Thymus (tissue), 11 donors: ENCODE results near the gene NUP214. TPM values are rescaled to one million over a fixed set of nuclear protein-coding genes. Genes with fewer than 3 reads are reported as not detected.
"Not testable (repeated sequence)": the region's sequence is repeated elsewhere in the genome, so short reads cannot be mapped to it uniquely, and the experiment has no call there.

Experiments used
- DNase-seq, 9 donors: peaks; one replicate each; pipeline ENCODE4 v3.0.0-alpha.2; 2013; ENCODE audit warnings: low spot score in 9 of 9, low read depth in 6 of 9, missing footprints in 1 of 9
- H3K27ac ChIP-seq, 2 donors: one replicate each; pipeline ENCODE4 v1.5.1; 2013; ENCODE audit warnings: control low read depth in 1 of 2, low read depth in 1 of 2, low read length in 1 of 2, mild to moderate bottlenecking in 1 of 2, moderate library complexity in 1 of 2
- H3K27me3 ChIP-seq, 2 donors: one replicate each; pipeline ENCODE4 v1.5.1; 2013; ENCODE audit warnings: low read length in 1 of 2; ENCODE audit not compliant: control insufficient read depth in 2 of 2, insufficient read depth in 1 of 2
- H3K36me3 ChIP-seq, 2 donors: one replicate each; pipeline ENCODE4 v1.5.1; 2013; ENCODE audit warnings: low read length in 1 of 2, mild to moderate bottlenecking in 1 of 2, moderate library complexity in 1 of 2; ENCODE audit not compliant: control insufficient read depth in 2 of 2, insufficient read depth in 2 of 2
- H3K4me1 ChIP-seq, 2 donors: one replicate each; pipeline ENCODE4 v1.5.1; 2013; ENCODE audit warnings: low read length in 2 of 2; ENCODE audit not compliant: control insufficient read depth in 2 of 2, insufficient read depth in 2 of 2
- H3K4me3 ChIP-seq, 2 donors: one replicate each; pipeline ENCODE4 v1.5.1; 2013; ENCODE audit warnings: low read length in 2 of 2, control low read depth in 1 of 2, mild to moderate bottlenecking in 1 of 2
- H3K9me3 ChIP-seq, 2 donors: one replicate each; pipeline ENCODE4 v1.5.1; 2013; ENCODE audit warnings: low read length in 1 of 2, mild to moderate bottlenecking in 1 of 2; ENCODE audit not compliant: control insufficient read depth in 2 of 2, insufficient read depth in 1 of 2
- WGBS: extraction: QIAGEN DNeasy Blood & Tissue Kit; methylation state at CpG from one replicate; pipeline ENCODE4 v1.1.7; 2013; 5-methylcytosine and 5-hydroxymethylcytosine counted together
- polyA plus RNA-seq: library from polyadenylated mRNA; stranded (reverse); fragments of 200-250 nt; gene quantifications from one replicate; pipeline ENCODE4 v1.2.3, GENCODE V29; 2013
- total RNA-seq: library from RNA; stranded (reverse); fragments of 120-200 nt; gene quantifications from one replicate; pipeline ENCODE4 v1.2.4, GENCODE V29; 2013
- donor health status: healthy.

Gene NUP214
- total and polyA plus RNA-seq, 2 donors = 31.3 to 35.0 TPM

- H3K27me3 ChIP-seq = peaks cover 12 to 69% of the 10 kb centered on the region in 2 donors
- H3K27ac ChIP-seq = no peak overlapping the region
- H3K4me3 ChIP-seq = peak overlapping the region in 1 of 2 donors; percentile 52
Measured at GRCh38 chr9:131095666-131096268, 29.6 kb upstream of the NUP214 start.

GRCh38 chr9:131096269-131097125 lies 28.9 kb upstream of the NUP214 start, which contains the start of gene AIF1L:
TSS of gene AIF1L (plus strand) at chr9:131096531. CDS start at chr9:131096630, 99 bp downstream.
- peaks cover 0 to 8% of the 10 kb centered on the region in 2 donors for H3K9me3 ChIP-seq
- no peaks in the 10 kb centered on the region for H3K36me3 ChIP-seq
- peak within 1 kb of the TSS in 1 of 2 donors; percentile 52 for H3K4me3 ChIP-seq
- DNase-seq = peak in 3 of 9 donors; percentile 27 to 37 (median 36)
- peaks cover 0 to 5% of the 10 kb centered on the region in 2 donors for H3K4me1 ChIP-seq
- H3K27ac ChIP-seq = no peak within 1 kb of the TSS
- 1% methylated on average over 95 of the region's 99 CpGs for WGBS
- H3K27me3 ChIP-seq = peaks cover 12 to 69% of the 10 kb centered on the region in 2 donors

More at GRCh38 chr9:131095666-131096268, 29.6 kb upstream of the NUP214 start:
- Histone ChIP-seq H3K36me3 (no peaks in the 10 kb centered on the region), H3K9me3 (peaks cover 0 to 8% of the 10 kb centered on the region in 2 donors), H3K4me1 (peaks cover 0 to 5% of the 10 kb centered on the region in 2 donors)
- WGBS = 39% methylated on average over 16 of the region's 16 CpGs
- DNase-seq = no peak

GRCh38 chr9:131097126-131097947 lies 28.0 kb upstream of the NUP214 start:
- no peak overlapping the region for H3K27ac ChIP-seq
- WGBS = 64% methylated on average over 19 of the region's 19 CpGs
- H3K27me3 ChIP-seq = peaks cover 12 to 69% of the 10 kb centered on the region in 2 donors
- H3K4me1 ChIP-seq = peaks cover 0 to 5% of the 10 kb centered on the region in 2 donors
- DNase-seq = no peak
- no peaks in the 10 kb centered on the region for H3K36me3 ChIP-seq
- peaks cover 0 to 8% of the 10 kb centered on the region in 2 donors for H3K9me3 ChIP-seq
- peak overlapping the region in 1 of 2 donors; percentile 52 for H3K4me3 ChIP-seq

DNA sequence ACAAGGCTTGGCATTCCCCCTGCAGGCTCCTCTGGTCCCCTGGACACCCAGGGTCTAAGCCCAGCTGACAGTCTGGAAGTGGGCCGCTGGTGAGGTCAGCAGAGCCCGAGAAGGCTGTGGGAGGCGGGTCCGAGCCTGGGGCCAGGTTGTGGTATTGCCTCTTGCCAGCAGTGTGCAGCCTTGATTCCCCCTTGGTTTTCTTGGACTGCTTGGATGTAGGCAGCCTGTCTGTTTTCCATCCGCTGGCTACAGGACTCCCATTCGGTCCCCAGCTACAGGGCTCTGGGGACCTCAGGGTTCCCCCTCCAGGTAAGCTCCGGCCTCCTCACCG lies 27.5 kb upstream of the NUP214 start:
- Histone ChIP-seq H3K27ac (no peak overlapping the region), H3K36me3 (no peaks in the 10 kb centered on the region), H3K4me3 (no peak overlapping the region), H3K4me1 (peaks cover 0 to 5% of the 10 kb centered on the region in 2 donors), H3K9me3 (peaks cover 0 to 8% of the 10 kb centered on the region in 2 donors), H3K27me3 (peaks cover 12 to 64% of the 10 kb centered on the region in 2 donors)
- DNase-seq = no peak
- WGBS = 88% methylated on average over 8 of the region's 8 CpGs

- DNase-seq = no peak
- no peak overlapping the region for H3K4me3 ChIP-seq
- H3K27ac ChIP-seq = no peak overlapping the region
- no peaks in the 10 kb centered on the region for H3K36me3 ChIP-seq
- peaks cover 0 to 5% of the 10 kb centered on the region in 2 donors for H3K4me1 ChIP-seq
- H3K9me3 ChIP-seq = peaks cover 0 to 8% of the 10 kb centered on the region in 2 donors
- 92% methylated on average over 13 of the region's 13 CpGs for WGBS
- H3K27me3 ChIP-seq = peaks cover 12 to 61% of the 10 kb centered on the region in 2 donors
Measured at GRCh38 chr9:131098391-131099101, 26.8 kb upstream of the NUP214 start.

GRCh38 chr9:131099102-131099606 lies 26.2 kb upstream of the NUP214 start:
- no peak for DNase-seq
- H3K4me1 ChIP-seq = peaks cover 0 to 5% of the 10 kb centered on the region in 2 donors
- 96% methylated on average over 8 of the region's 8 CpGs for WGBS
- H3K4me3 ChIP-seq = no peak overlapping the region
- H3K27ac ChIP-seq = no peak overlapping the region
- peaks cover 0 to 8% of the 10 kb centered on the region in 2 donors for H3K9me3 ChIP-seq
- no peaks in the 10 kb centered on the region for H3K36me3 ChIP-seq
- H3K27me3 ChIP-seq = peaks cover 12 to 56% of the 10 kb centered on the region in 2 donors

- H3K36me3 ChIP-seq, H3K4me1 ChIP-seq, H3K4me3 ChIP-seq, DNase-seq, H3K9me3 ChIP-seq, H3K27ac ChIP-seq: not testable (repeated sequence)
- peaks cover 10 to 51% of the 10 kb centered on the region in 2 donors for H3K27me3 ChIP-seq
- WGBS = 97% methylated on average over 8 of the region's 8 CpGs
Measured at GRCh38 chr9:131099845-131100244, 25.5 kb upstream of the NUP214 start.

- peaks cover 0 to 4% of the 10 kb centered on the region in 2 donors for H3K9me3 ChIP-seq
- no peaks in the 10 kb centered on the region for H3K36me3 ChIP-seq
- 96% methylated on average over 9 of the region's 9 CpGs for WGBS
- H3K4me1 ChIP-seq = peaks cover 0 to 5% of the 10 kb centered on the region in 2 donors
- no peak overlapping the region for H3K4me3 ChIP-seq
- no peak overlapping the region for H3K27ac ChIP-seq
- H3K27me3 ChIP-seq = peaks cover 8 to 47% of the 10 kb centered on the region in 2 donors
- no peak for DNase-seq
Measured at GRCh38 chr9:131100445-131100844, 24.9 kb upstream of the NUP214 start.
